NAMALWA (cell line): ENCODE measurements around the gene PSMD5.

ENCODE experiments used
- DNase-seq: peaks from one replicate; pipeline ENCODE4 v3.0.0-alpha.2; 2015; ENCODE audit warnings: low spot score

The PSMD5 gene

GRCh38 chr9:120855827-120856670 is 13.3 kb upstream of the PSMD5 start:
- no peak for DNase-seq

- no peak for DNase-seq
These were observed 12.0 kb upstream of the PSMD5 start for GRCh38 chr9:120854596-120855327.

- no peak for DNase-seq
These were observed 10.5 kb upstream of the PSMD5 start for GRCh38 chr9:120853198-120853597.

GRCh38 chr9:120852240-120853010 is 9.7 kb upstream of the PSMD5 start:
- no peak for DNase-seq

GRCh38 chr9:120851449-120851848 is 8.7 kb upstream of the PSMD5 start:
- DNase-seq = no peak

GRCh38 chr9:120850315-120850714 is 7.6 kb upstream of the PSMD5 start:
- DNase-seq = no peak

- DNase-seq = no peak
These were observed 4.2 kb upstream of the PSMD5 start for GRCh38 chr9:120846906-120847305.

GRCh38 chr9:120846251-120846889 is 3.6 kb upstream of the PSMD5 start:
- no peak for DNase-seq

- DNase-seq = no peak
These were observed 2.5 kb upstream of the PSMD5 start for GRCh38 chr9:120845255-120845654.

GRCh38 chr9:120841930-120842684 is 615 bp downstream of the PSMD5 start:
- DNase-seq = no peak

GRCh38 chr9:120839146-120839545 is 3.6 kb downstream of the PSMD5 start:
- no peak for DNase-seq

- no peak for DNase-seq
These were observed 4.8 kb downstream of the PSMD5 start for GRCh38 chr9:120837921-120838320.

- no peak for DNase-seq
These were observed 9.4 kb downstream of the PSMD5 start for GRCh38 chr9:120833325-120833724.

- DNase-seq = no peak
These were observed 9.9 kb downstream of the PSMD5 start for GRCh38 chr9:120832807-120833206.

- DNase-seq = no peak
These were observed 11.9 kb downstream of the PSMD5 start for GRCh38 chr9:120830865-120831264.

GRCh38 chr9:120830151-120830550 is 12.6 kb downstream of the PSMD5 start:
- no peak for DNase-seq

- DNase-seq = no peak
These were observed 13.1 kb downstream of the PSMD5 start for GRCh38 chr9:120829650-120830049.

GRCh38 chr9:120820095-120820494 is 22.6 kb downstream of the PSMD5 start:
- DNase-seq = no peak

GRCh38 chr9:120818595-120818994 is 24.1 kb downstream of the PSMD5 start:
- no peak for DNase-seq

GRCh38 chr9:120815075-120815474 is 27.6 kb downstream of the PSMD5 start:
- no peak for DNase-seq

GRCh38 chr9:120808931-120809330 is 33.8 kb downstream of the PSMD5 start:
- no peak for DNase-seq
